Vagina (tissue), 2 donors: ENCODE results near the gene FAM131C.

Source experiments
- POLR2A ChIP-seq, 2 donors: fragments of 450-650 bp; IDR thresholded peaks; one replicate each; pipeline ENCODE4 v1.6.1; 2017; ENCODE audit warnings: antibody characterized with exemption in 2 of 2, mild to moderate bottlenecking in 2 of 2, moderate library complexity in 2 of 2
- POLR2AphosphoS5 ChIP-seq, 2 donors: sonication (generic); formaldehyde crosslinking; IDR thresholded peaks; one replicate each; pipeline ENCODE4 v1.9.0; 2017; ENCODE audit warnings: antibody characterized with exemption in 2 of 2, mild to moderate bottlenecking in 2 of 2, low read depth in 1 of 2; ENCODE audit not compliant: insufficient read depth in 1 of 2
- TF ChIP-seq, protein P1 (sequence below), 3 experiments: fragments of 450-650 bp in 2 of 3; fragments of 200-600 bp in 1 of 3; sonication (generic) in 1 of 3; IDR thresholded peaks; one replicate each; pipeline ENCODE4 v1.5.1; 2017 to 2019; ENCODE audit warnings: antibody characterized with exemption in 3 of 3, mild to moderate bottlenecking in 2 of 3, moderate library complexity in 2 of 3

- TF ChIP-seq POLR2A (IDR thresholded peaks at IDR 0.05), result no peak
- TF ChIP-seq, protein P1, sequence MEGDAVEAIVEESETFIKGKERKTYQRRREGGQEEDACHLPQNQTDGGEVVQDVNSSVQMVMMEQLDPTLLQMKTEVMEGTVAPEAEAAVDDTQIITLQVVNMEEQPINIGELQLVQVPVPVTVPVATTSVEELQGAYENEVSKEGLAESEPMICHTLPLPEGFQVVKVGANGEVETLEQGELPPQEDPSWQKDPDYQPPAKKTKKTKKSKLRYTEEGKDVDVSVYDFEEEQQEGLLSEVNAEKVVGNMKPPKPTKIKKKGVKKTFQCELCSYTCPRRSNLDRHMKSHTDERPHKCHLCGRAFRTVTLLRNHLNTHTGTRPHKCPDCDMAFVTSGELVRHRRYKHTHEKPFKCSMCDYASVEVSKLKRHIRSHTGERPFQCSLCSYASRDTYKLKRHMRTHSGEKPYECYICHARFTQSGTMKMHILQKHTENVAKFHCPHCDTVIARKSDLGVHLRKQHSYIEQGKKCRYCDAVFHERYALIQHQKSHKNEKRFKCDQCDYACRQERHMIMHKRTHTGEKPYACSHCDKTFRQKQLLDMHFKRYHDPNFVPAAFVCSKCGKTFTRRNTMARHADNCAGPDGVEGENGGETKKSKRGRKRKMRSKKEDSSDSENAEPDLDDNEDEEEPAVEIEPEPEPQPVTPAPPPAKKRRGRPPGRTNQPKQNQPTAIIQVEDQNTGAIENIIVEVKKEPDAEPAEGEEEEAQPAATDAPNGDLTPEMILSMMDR (IDR thresholded peaks at IDR 0.05), result no peak
- no peak for TF ChIP-seq POLR2AphosphoS5 (IDR thresholded peaks at IDR 0.05; ENCODE audit: insufficient read depth in 1 of 2, low read depth in 1 of 2)
These were observed at the start of gene FAM131C for GRCh38 chr1:16073490-16074119.
